Small intestine (tissue), 7 donors: ENCODE measurements around the gene TSPAN19. TPM values are rescaled to one million over a fixed set of nuclear protein-coding genes. Genes with fewer than 3 reads are reported as not detected.

Experiments used
- DNase-seq, 2 donors: peaks; one replicate each; pipeline versions ENCODE4 v3.0.0 to v3.0.0-alpha.2; 2013
- FAIRE-seq: peaks from 2 replicates; lab custom pipeline; 2012; peaks lifted over from hg19 to GRCh38; lab: Jason Lieb, UNC
- H3K27ac ChIP-seq, 3 donors: one replicate each; pipeline ENCODE4 v1.5.1; 2013; ENCODE audit warnings: low read length in 2 of 3, mild to moderate bottlenecking in 2 of 3, control low read depth in 1 of 3, inconsistent platforms in 1 of 3, low read depth in 1 of 3, moderate library complexity in 1 of 3
- H3K27me3 ChIP-seq, 3 donors: one replicate each; pipeline ENCODE4 v1.6.1; 2013; ENCODE audit warnings: low read length in 3 of 3, inconsistent platforms in 1 of 3; ENCODE audit not compliant: control insufficient read depth in 3 of 3, insufficient read depth in 3 of 3
- H3K36me3 ChIP-seq, 3 donors: one replicate each; pipeline ENCODE4 v1.6.1; 2013; ENCODE audit warnings: low read length in 3 of 3, inconsistent platforms in 1 of 3, low read depth in 1 of 3, mild to moderate bottlenecking in 1 of 3, moderate library complexity in 1 of 3; ENCODE audit not compliant: control insufficient read depth in 3 of 3, insufficient read depth in 2 of 3
- H3K4me1 ChIP-seq, 3 donors: one replicate each; pipeline ENCODE4 v1.6.1; 2013; ENCODE audit warnings: low read length in 2 of 3, inconsistent platforms in 1 of 3, low read depth in 1 of 3, mild to moderate bottlenecking in 1 of 3, moderate library complexity in 1 of 3; ENCODE audit not compliant: control insufficient read depth in 3 of 3, insufficient read depth in 2 of 3
- H3K4me3 ChIP-seq, 3 donors: one replicate each; pipeline ENCODE4 v1.5.1; 2013; ENCODE audit warnings: low read length in 3 of 3, control low read depth in 1 of 3, inconsistent platforms in 1 of 3, low read depth in 1 of 3, mild to moderate bottlenecking in 1 of 3, moderate library complexity in 1 of 3
- H3K9me3 ChIP-seq, 2 donors: one replicate each; pipeline ENCODE4 v1.6.1; 2013; ENCODE audit warnings: low read depth in 1 of 2, low read length in 1 of 2; ENCODE audit not compliant: control insufficient read depth in 2 of 2, insufficient read depth in 1 of 2
- WGBS, 3 donors: extraction: QIAGEN DNeasy Blood & Tissue Kit; methylation state at CpG; one replicate each; pipeline ENCODE4 v1.1.7; 2013; 5-methylcytosine and 5-hydroxymethylcytosine counted together
- polyA plus RNA-seq, 4 donors: library from polyadenylated mRNA; stranded (reverse) in 3 of 4; unstranded in 1 of 4; fragments of 200-250 nt in 3 of 4; fragments of 120-200 nt in 1 of 4; gene quantifications; one replicate each; pipeline versions ENCODE4 v1.2.1 to v1.2.3, GENCODE V29; 2013
- donor health status: healthy with polysubstance abuse.
- donor health status: control.
- donor health status: control.
- donor health status: Bipolar disorder and iron deficiency.
- donor health status: healthy.

Gene TSPAN19
- polyA plus RNA-seq, 4 donors: 0.34 TPM; not detected in 3

GRCh38 chr12:85057370-85057963 lies 21.4 kb upstream of the TSPAN19 start:
- H3K27me3 ChIP-seq: no peaks in the 10 kb centered on the region
- H3K4me3 ChIP-seq: no peak overlapping the region
- no peaks in the 10 kb centered on the region for H3K36me3 ChIP-seq
- H3K9me3 ChIP-seq: no peaks in the 10 kb centered on the region
- FAIRE-seq (no peak), DNase-seq (peak; percentile 35 to 52)
- H3K27ac ChIP-seq: no peak overlapping the region
- 45 to 49% (median 46%) methylated on average over 2 of the region's 2 CpGs for WGBS, 3 donors
- no peaks in the 10 kb centered on the region for H3K4me1 ChIP-seq

GRCh38 chr12:85043829-85044228 lies 7.8 kb upstream of the TSPAN19 start:
- Histone ChIP-seq H3K27me3 (no peaks in the 10 kb centered on the region), H3K36me3 (no peaks in the 10 kb centered on the region), H3K27ac (no peak overlapping the region), H3K9me3 (no peaks in the 10 kb centered on the region), H3K4me3 (no peak overlapping the region), H3K4me1 (no peaks in the 10 kb centered on the region)
- FAIRE-seq (no peak), DNase-seq (no peak)

GRCh38 chr12:85041395-85041794 lies 5.3 kb upstream of the TSPAN19 start:
- no peaks in the 10 kb centered on the region for H3K36me3 ChIP-seq
- no peak for DNase-seq
- 0 to 23% (median 21%) methylated on average over 1 of the region's 1 CpG for WGBS, 3 donors
- H3K9me3 ChIP-seq: no peaks in the 10 kb centered on the region
- no peak overlapping the region for H3K4me3 ChIP-seq
- H3K27ac ChIP-seq: no peak overlapping the region
- H3K4me1 ChIP-seq: no peaks in the 10 kb centered on the region
- peaks cover 0 to 2% (median 0%) of the 10 kb centered on the region in 3 donors for H3K27me3 ChIP-seq
- FAIRE-seq: no peak

- Histone ChIP-seq H3K27me3 (peaks cover 0 to 2% (median 0%) of the 10 kb centered on the region in 3 donors), H3K27ac (no peak overlapping the region), H3K4me1 (no peaks in the 10 kb centered on the region), H3K9me3 (no peaks in the 10 kb centered on the region), H3K36me3 (no peaks in the 10 kb centered on the region), H3K4me3 (peak overlapping the region in 1 of 3 donors; percentile 49)
- no peak for FAIRE-seq
- WGBS, 3 donors: 7 to 15% (median 12%) methylated on average over 3 of the region's 3 CpGs
- DNase-seq: no peak
Observed at GRCh38 chr12:85036733-85037132, 656 bp upstream of the TSPAN19 start.

- H3K27ac ChIP-seq: no peak overlapping the region
- FAIRE-seq: peak; percentile 19
- no peaks in the 10 kb centered on the region for H3K9me3 ChIP-seq
- no peaks in the 10 kb centered on the region for H3K27me3 ChIP-seq
- DNase-seq: peak; percentile 9 to 14
- H3K4me3 ChIP-seq: no peak overlapping the region
- no peaks in the 10 kb centered on the region for H3K4me1 ChIP-seq
- H3K36me3 ChIP-seq: no peaks in the 10 kb centered on the region
Observed at GRCh38 chr12:85029456-85029855, 6.6 kb downstream of the TSPAN19 start.

GRCh38 chr12:85018098-85018497 lies 18.0 kb downstream of the TSPAN19 start:
- WGBS, 3 donors: 28 to 37% (median 29%) methylated on average over 2 of the region's 2 CpGs
- no peak for FAIRE-seq
- H3K27ac ChIP-seq: no peak overlapping the region

GRCh38 chr12:85017618-85018017 lies 18.5 kb downstream of the TSPAN19 start:
- Histone ChIP-seq H3K4me3 (no peak overlapping the region), H3K9me3 (no peaks in the 10 kb centered on the region), H3K36me3 (no peaks in the 10 kb centered on the region), H3K4me1 (no peaks in the 10 kb centered on the region), H3K27me3 (no peaks in the 10 kb centered on the region), H3K27ac (no peak overlapping the region)
- DNase-seq (no peak), FAIRE-seq (no peak)

More at GRCh38 chr12:85018098-85018497, 18.0 kb downstream of the TSPAN19 start:
- Histone ChIP-seq H3K4me1 (no peaks in the 10 kb centered on the region), H3K36me3 (no peaks in the 10 kb centered on the region), H3K27me3 (no peaks in the 10 kb centered on the region), H3K9me3 (no peaks in the 10 kb centered on the region), H3K4me3 (no peak overlapping the region)
- no peak for DNase-seq

GRCh38 chr12:85017133-85017532 lies 18.9 kb downstream of the TSPAN19 start:
- no peaks in the 10 kb centered on the region for H3K36me3 ChIP-seq
- no peaks in the 10 kb centered on the region for H3K4me1 ChIP-seq
- no peak overlapping the region for H3K4me3 ChIP-seq
- FAIRE-seq: no peak
- 78 to 81% (median 78%) methylated on average over 3 of the region's 3 CpGs for WGBS, 3 donors
- H3K27me3 ChIP-seq: no peaks in the 10 kb centered on the region
- DNase-seq: no peak
- H3K27ac ChIP-seq: no peak overlapping the region
- H3K9me3 ChIP-seq: no peaks in the 10 kb centered on the region

GRCh38 chr12:85016413-85016812 lies 19.7 kb downstream of the TSPAN19 start:
- H3K4me3 ChIP-seq: no peak overlapping the region
- no peaks in the 10 kb centered on the region for H3K27me3 ChIP-seq
- FAIRE-seq: no peak
- WGBS, 3 donors: 70 to 73% (median 72%) methylated on average over 1 of the region's 1 CpG
- H3K9me3 ChIP-seq: no peaks in the 10 kb centered on the region
- H3K27ac ChIP-seq: no peak overlapping the region
- H3K36me3 ChIP-seq: no peaks in the 10 kb centered on the region
- DNase-seq: no peak
- no peaks in the 10 kb centered on the region for H3K4me1 ChIP-seq
